ENCODE measurements around the gene CTIF. TPM values are rescaled to one million over a fixed set of nuclear protein-coding genes. Genes with fewer than 3 reads are reported as not detected.

Gene CTIF
- total RNA-seq, 2 experiments from 2014 or later: 3.2 to 3.5 TPM

DNA sequence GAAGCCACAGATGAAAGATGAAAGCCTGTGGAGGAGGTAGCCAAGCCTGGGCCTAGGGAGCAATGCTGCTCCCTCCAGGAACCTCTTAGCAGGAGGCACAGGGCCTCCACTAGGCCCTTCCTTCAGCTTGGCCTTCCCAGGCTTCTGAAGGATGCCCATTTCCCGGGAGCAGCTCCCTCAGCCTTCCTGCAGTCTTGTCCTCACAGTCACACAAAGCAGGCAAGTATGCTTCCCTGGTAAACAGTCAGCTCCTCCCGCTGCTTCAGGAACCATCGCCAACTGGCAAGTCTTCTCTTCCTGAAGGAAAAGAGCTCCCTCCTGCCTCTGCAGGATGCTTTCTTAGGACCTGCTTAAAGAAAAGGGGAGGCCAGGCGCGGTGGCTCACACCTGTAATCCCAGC is 358.7 kb downstream of the CTIF start:
- peaks cover 4% of the 10 kb centered on the region for H3K9me3 Mint-ChIP-seq
- POLR2A ChIA-PET: no interaction called here
- H3K4me1 Mint-ChIP-seq (ENCODE audit: low read depth): peaks cover 16% of the 10 kb centered on the region
- CTCF ChIA-PET: interaction anchor here (0.9 to 1.3 kb wide), 3 partner anchors 16 to 100 kb away, joined by 3 to 4 read pairs (median 3); no protein-coding TSS in a partner anchor
- DNase-seq (no peak), ATAC-seq (no peak)
- no peaks in the 10 kb centered on the region for H3K36me3 Mint-ChIP-seq (ENCODE audit: low read depth)
- no peaks in the 10 kb centered on the region for H3K27me3 Mint-ChIP-seq
- no peak overlapping the region for H3K4me3 Mint-ChIP-seq
- H3K27ac Mint-ChIP-seq: no peak overlapping the region
- intact Hi-C loops (cut with micrococcal nuclease): no loop called here
- TF ChIP-seq, protein P1, sequence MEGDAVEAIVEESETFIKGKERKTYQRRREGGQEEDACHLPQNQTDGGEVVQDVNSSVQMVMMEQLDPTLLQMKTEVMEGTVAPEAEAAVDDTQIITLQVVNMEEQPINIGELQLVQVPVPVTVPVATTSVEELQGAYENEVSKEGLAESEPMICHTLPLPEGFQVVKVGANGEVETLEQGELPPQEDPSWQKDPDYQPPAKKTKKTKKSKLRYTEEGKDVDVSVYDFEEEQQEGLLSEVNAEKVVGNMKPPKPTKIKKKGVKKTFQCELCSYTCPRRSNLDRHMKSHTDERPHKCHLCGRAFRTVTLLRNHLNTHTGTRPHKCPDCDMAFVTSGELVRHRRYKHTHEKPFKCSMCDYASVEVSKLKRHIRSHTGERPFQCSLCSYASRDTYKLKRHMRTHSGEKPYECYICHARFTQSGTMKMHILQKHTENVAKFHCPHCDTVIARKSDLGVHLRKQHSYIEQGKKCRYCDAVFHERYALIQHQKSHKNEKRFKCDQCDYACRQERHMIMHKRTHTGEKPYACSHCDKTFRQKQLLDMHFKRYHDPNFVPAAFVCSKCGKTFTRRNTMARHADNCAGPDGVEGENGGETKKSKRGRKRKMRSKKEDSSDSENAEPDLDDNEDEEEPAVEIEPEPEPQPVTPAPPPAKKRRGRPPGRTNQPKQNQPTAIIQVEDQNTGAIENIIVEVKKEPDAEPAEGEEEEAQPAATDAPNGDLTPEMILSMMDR (IDR thresholded peaks at IDR 0.05): no peak

GRCh38 chr18:48898521-48898920 is 359.7 kb downstream of the CTIF start:
- Mint-ChIP-seq H3K4me1 (ENCODE audit: low read depth) (peaks cover 16% of the 10 kb centered on the region), H3K4me3 (no peak overlapping the region), H3K27ac (no peak overlapping the region), H3K27me3 (no peaks in the 10 kb centered on the region), H3K36me3 (ENCODE audit: low read depth) (no peaks in the 10 kb centered on the region), H3K9me3 (peaks cover 4% of the 10 kb centered on the region)
- intact Hi-C loops (cut with micrococcal nuclease): no loop called here
- DNase-seq (no peak), ATAC-seq (no peak)
- CTCF ChIA-PET: interaction anchor here (1.3 kb wide), 1 partner anchor 70 kb away, joined by 3 read pairs; no protein-coding TSS in a partner anchor
- POLR2A ChIA-PET: no interaction called here
- TF ChIP-seq, protein P1 (IDR thresholded peaks at IDR 0.05): no peak

DNA sequence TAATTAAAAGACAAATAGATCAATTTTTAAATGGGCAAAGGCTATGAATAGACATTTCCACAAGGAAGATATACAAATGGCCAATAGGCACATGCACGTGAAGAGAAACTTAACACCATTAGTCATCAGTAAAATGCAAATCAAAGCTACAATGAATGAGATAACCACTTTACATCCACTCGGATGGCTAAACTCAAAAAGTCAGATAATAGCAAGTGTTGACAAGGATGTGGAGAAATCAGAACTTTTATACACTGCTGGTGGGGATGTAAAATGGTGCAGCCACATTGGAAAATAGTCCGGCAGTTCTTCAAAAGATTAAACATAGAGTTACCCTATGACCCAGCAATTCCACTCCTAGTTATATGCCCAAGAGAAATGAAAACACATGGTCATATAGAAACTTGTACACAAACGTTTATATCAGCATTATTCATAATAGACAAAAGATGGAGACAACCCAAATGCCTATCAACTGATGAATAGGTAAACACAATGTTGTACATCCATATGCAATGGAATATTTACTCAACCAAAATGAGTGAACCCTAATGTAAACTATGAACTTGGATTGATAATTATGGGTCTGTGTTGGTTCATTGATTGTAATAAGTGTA is 360.8 kb downstream of the CTIF start:
- no peaks in the 10 kb centered on the region for H3K36me3 Mint-ChIP-seq (ENCODE audit: low read depth)
- H3K4me3 Mint-ChIP-seq: no peak overlapping the region
- peaks cover 10% of the 10 kb centered on the region for H3K9me3 Mint-ChIP-seq
- intact Hi-C loops (cut with micrococcal nuclease): no loop called here
- peaks cover 16% of the 10 kb centered on the region for H3K4me1 Mint-ChIP-seq (ENCODE audit: low read depth)
- POLR2A ChIA-PET: no interaction called here
- TF ChIP-seq, protein P1 (IDR thresholded peaks at IDR 0.05): no peak
- ATAC-seq (no peak), DNase-seq (no peak)
- no peak overlapping the region for H3K27ac Mint-ChIP-seq
- no peaks in the 10 kb centered on the region for H3K27me3 Mint-ChIP-seq
- CTCF ChIA-PET: no interaction called here

DNA sequence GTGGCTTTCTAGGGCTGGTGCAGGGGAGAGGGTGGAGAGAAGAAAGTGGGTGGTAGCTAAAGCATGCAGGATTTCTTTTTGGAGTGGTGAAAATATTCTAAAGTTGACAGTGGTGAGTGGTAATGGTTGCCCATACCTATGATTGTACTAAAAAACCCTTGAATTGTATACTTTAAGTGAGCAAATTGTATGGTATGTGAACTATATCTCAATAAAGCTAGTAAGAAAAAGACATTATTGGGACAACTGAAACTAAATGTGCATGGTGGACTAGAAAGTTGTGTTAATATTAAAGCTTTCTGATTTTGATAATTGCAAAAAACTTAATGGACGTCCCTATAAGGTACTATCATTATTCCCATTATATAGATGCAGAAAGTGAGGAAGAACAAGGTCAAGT is 361.6 kb downstream of the CTIF start:
- TF ChIP-seq, protein P1 (IDR thresholded peaks at IDR 0.05): no peak
- peaks cover 14% of the 10 kb centered on the region for H3K9me3 Mint-ChIP-seq
- DNase-seq (no peak), ATAC-seq (no peak)
- no peaks in the 10 kb centered on the region for H3K36me3 Mint-ChIP-seq (ENCODE audit: low read depth)
- ChIA-PET POLR2A (interaction anchor here (1.0 kb wide), 1 partner anchor 52 kb away, joined by 3 read pairs; no protein-coding TSS in a partner anchor), CTCF (no interaction called here)
- H3K27ac Mint-ChIP-seq: no peak overlapping the region
- no peak overlapping the region for H3K4me3 Mint-ChIP-seq
- H3K27me3 Mint-ChIP-seq: no peaks in the 10 kb centered on the region
- intact Hi-C loops (cut with micrococcal nuclease): no loop called here
- peaks cover 16% of the 10 kb centered on the region for H3K4me1 Mint-ChIP-seq (ENCODE audit: low read depth)

DNA sequence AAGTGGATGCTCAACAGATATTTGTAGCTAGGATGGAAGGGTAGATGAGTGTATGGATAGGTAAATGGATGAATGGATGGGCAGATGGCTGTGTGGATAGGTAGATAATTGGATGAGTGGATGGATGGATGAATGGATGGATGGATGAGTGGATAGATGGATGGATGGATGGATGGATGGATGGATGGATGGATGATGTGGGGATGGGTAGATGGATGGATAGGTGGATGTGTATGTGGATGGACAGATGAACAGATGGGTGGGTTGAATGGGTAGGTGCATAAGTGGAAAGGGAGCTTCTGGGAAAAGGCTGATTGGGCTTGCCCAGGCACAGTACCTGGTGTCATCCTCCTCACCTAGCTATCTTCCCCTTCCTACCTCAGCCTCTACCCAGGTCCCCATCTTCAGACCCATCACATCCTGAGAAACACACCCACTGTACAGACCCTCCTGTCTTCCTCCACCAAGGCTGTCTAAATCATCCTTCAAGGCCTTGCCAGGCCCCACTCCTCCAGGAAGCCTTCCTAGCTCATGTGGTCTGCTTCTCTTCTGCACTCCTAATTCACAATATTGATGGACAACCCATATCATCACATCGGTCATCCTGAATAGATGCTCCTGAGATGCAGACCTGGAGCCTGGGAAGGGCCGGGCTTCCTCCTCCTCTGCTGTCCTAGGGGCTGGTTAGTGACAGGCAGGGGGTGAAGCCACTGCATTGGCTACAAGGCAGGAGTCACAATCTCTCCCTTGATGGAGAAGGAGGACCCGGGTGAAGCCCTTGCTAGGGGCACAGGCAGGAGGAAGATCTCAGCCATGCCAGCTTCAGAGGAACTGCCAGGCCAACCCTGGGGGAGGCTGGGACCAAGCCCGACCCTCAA is 362.6 kb downstream of the CTIF start:
- H3K9me3 Mint-ChIP-seq: peaks cover 14% of the 10 kb centered on the region
- no peak overlapping the region for H3K4me3 Mint-ChIP-seq
- no peak for ATAC-seq
- peaks cover 16% of the 10 kb centered on the region for H3K4me1 Mint-ChIP-seq (ENCODE audit: low read depth)
- no peak overlapping the region for H3K27ac Mint-ChIP-seq
- ChIA-PET CTCF (interaction anchor here (1.3 kb wide), 1 partner anchor 125 kb away, joined by 3 read pairs; no protein-coding TSS in a partner anchor), POLR2A (interaction anchor here (1.0 kb wide), 1 partner anchor 51 kb away, joined by 3 read pairs; no protein-coding TSS in a partner anchor)
- no peak for DNase-seq
- intact Hi-C loops (cut with micrococcal nuclease): no loop called here
- TF ChIP-seq, protein P1 (IDR thresholded peaks at IDR 0.05): no peak
- H3K36me3 Mint-ChIP-seq (ENCODE audit: low read depth): no peaks in the 10 kb centered on the region
- no peaks in the 10 kb centered on the region for H3K27me3 Mint-ChIP-seq
